ENCODE measurements around the gene BTG4.

DNA sequence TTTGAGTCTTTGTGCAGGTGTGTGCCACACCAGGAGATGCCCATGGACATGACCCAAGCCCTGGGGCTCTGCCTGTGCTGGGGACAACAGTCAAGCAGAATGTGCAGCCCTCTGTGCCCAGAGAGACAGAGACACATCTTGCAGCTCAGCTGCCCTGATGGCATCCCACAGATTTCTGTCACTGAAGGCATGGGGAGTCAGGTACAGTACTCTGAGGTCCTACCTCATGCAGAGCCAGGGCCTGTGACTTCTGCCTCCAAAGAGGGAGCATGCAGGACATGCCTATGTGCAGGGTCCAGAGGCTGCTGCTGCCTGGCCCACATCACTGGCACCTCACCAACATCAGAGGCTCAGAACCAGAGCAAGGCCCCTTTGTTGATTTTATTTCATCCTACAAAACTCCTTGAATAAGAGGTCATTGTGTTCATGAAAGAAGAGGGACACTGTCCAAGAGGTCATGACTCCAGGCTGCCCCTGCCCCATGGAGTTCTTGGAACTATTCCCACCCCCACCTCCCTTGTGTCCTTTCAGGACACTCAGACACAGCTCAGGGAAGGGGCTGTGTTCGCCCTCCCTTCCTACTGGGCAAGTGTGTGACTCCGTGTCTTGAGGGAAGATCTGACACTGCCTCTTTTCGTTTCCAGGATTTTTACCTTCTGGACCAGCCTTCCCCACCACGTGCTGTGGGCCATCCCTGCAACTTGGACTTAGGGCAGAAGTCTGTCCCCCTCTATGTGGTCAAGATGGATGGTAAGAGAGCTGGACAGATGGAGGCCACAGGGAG, 62.3 kb downstream of the BTG4 start:
- TF ChIP-seq, protein P1, sequence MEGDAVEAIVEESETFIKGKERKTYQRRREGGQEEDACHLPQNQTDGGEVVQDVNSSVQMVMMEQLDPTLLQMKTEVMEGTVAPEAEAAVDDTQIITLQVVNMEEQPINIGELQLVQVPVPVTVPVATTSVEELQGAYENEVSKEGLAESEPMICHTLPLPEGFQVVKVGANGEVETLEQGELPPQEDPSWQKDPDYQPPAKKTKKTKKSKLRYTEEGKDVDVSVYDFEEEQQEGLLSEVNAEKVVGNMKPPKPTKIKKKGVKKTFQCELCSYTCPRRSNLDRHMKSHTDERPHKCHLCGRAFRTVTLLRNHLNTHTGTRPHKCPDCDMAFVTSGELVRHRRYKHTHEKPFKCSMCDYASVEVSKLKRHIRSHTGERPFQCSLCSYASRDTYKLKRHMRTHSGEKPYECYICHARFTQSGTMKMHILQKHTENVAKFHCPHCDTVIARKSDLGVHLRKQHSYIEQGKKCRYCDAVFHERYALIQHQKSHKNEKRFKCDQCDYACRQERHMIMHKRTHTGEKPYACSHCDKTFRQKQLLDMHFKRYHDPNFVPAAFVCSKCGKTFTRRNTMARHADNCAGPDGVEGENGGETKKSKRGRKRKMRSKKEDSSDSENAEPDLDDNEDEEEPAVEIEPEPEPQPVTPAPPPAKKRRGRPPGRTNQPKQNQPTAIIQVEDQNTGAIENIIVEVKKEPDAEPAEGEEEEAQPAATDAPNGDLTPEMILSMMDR (IDR thresholded peaks at IDR 0.05) = no peak
- TF ChIP-seq POLR2A (IDR thresholded peaks at IDR 0.05) = no peak
